Measurements from ENCODE around the gene PTPRA.
"Not testable (repeated sequence)": the region's sequence is repeated elsewhere in the genome, so short reads cannot be mapped to it uniquely, and the experiment has no call there.

PTPRA gene

GRCh38 chr20:3014662-3015061 is 141.4 kb downstream of the PTPRA start:
- DNase-seq (ENCODE audit: low read depth in 2 of 2), result peak in 1 of 2 donors; percentile 7
- no peak overlapping the region for H3K4me3 ChIP-seq (replicated peaks in 1 of 2; ENCODE audit: low read depth in 2 of 2, low read length in 2 of 2)
- no peak for TF ChIP-seq CTCF (IDR thresholded peaks at IDR 0.05; ENCODE audit: low read depth, low read length)

GRCh38 chr20:3015302-3015701 is 142.0 kb downstream of the PTPRA start:
- DNase-seq (ENCODE audit: low read depth in 2 of 2); H3K4me3 ChIP-seq (replicated peaks in 1 of 2; ENCODE audit: low read depth in 2 of 2, low read length in 2 of 2): not testable (repeated sequence)

GRCh38 chr20:3021327-3021726 is 148.0 kb downstream of the PTPRA start:
- DNase-seq (ENCODE audit: low read depth in 2 of 2), result no peak
- no peak for TF ChIP-seq CTCF (IDR thresholded peaks at IDR 0.05; ENCODE audit: low read depth, low read length)
- H3K4me3 ChIP-seq (replicated peaks in 1 of 2; ENCODE audit: low read depth in 2 of 2, low read length in 2 of 2), result no peak overlapping the region

GRCh38 chr20:3021777-3022176 is 148.5 kb downstream of the PTPRA start:
- no peak for TF ChIP-seq CTCF (IDR thresholded peaks at IDR 0.05; ENCODE audit: low read depth, low read length)
- no peak for DNase-seq (ENCODE audit: low read depth in 2 of 2)
- no peak overlapping the region for H3K4me3 ChIP-seq (replicated peaks in 1 of 2; ENCODE audit: low read depth in 2 of 2, low read length in 2 of 2)

- peak in 1 of 2 donors; percentile 6 for DNase-seq (ENCODE audit: low read depth in 2 of 2)
- H3K4me3 ChIP-seq (replicated peaks in 1 of 2; ENCODE audit: low read depth in 2 of 2, low read length in 2 of 2), result not testable (repeated sequence)
Measured at GRCh38 chr20:3022559-3023490, 149.5 kb downstream of the PTPRA start.

GRCh38 chr20:3027987-3028386 is 154.7 kb downstream of the PTPRA start:
- no peak for TF ChIP-seq CTCF (IDR thresholded peaks at IDR 0.05; ENCODE audit: low read depth, low read length)
- no peak for DNase-seq (ENCODE audit: low read depth in 2 of 2)
- no peak overlapping the region for H3K4me3 ChIP-seq (replicated peaks in 1 of 2; ENCODE audit: low read depth in 2 of 2, low read length in 2 of 2)

- TF ChIP-seq CTCF (IDR thresholded peaks at IDR 0.05; ENCODE audit: low read depth, low read length), result no peak
- DNase-seq (ENCODE audit: low read depth in 2 of 2), result no peak
Measured at GRCh38 chr20:3031524-3032147, 158.4 kb downstream of the PTPRA start.

More at GRCh38 chr20:3031524-3032147, 158.4 kb downstream of the PTPRA start:
- H3K4me3 ChIP-seq (replicated peaks in 1 of 2; ENCODE audit: low read depth in 2 of 2, low read length in 2 of 2), result no peak overlapping the region

Measured in cardiac fibroblast (primary cell).